ENCODE data around the gene TRIM22.

DNA sequence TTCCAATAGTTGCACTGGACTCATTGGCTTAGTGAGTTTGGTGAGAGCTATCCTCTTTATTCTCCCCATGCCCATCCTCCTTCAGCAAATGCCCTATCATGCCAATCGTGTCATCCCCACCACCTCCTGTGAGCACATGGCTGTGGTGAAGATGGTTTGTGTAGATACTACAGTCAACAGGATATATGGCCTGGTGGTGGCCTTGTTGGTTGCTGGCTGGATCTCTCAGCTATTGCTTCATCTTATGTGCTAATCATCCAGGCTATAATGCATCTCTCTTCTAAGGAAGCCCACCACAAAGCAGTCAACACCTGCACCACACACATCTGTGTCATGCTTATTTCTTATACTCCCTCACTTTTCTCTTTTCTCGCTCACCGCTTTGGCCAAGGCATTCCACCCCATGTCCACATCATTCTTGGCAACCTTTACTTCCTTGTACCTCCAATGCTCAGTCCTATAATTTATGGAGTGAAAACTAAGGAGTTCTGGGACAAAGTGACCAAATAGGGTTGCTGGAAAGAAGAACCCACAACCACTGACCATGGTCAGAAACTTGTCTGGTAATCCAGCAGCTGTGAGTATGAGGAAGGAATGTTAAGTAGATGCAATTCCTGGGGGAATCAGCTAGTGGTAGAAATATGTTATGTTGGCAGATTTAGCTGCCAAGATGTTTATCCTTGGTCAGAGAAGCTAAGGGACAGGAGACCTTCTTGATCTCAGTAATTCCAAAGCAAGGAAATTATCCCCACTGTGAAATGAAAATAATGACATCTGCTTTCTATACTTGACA is 30.3 kb downstream of the TRIM22 start:
- TF ChIP-seq POLR2A (IDR thresholded peaks at IDR 0.05) = no peak
- TF ChIP-seq, protein P1, sequence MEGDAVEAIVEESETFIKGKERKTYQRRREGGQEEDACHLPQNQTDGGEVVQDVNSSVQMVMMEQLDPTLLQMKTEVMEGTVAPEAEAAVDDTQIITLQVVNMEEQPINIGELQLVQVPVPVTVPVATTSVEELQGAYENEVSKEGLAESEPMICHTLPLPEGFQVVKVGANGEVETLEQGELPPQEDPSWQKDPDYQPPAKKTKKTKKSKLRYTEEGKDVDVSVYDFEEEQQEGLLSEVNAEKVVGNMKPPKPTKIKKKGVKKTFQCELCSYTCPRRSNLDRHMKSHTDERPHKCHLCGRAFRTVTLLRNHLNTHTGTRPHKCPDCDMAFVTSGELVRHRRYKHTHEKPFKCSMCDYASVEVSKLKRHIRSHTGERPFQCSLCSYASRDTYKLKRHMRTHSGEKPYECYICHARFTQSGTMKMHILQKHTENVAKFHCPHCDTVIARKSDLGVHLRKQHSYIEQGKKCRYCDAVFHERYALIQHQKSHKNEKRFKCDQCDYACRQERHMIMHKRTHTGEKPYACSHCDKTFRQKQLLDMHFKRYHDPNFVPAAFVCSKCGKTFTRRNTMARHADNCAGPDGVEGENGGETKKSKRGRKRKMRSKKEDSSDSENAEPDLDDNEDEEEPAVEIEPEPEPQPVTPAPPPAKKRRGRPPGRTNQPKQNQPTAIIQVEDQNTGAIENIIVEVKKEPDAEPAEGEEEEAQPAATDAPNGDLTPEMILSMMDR (IDR thresholded peaks at IDR 0.05) = no peak

Data from ovary (tissue), 3 donors.